HG03039 (cell line): Measurements from ENCODE around the gene PIK3R1.

Source experiments
- ATAC-seq: cut with Tn5 transposase; IDR thresholded peaks from one replicate; pipeline ENCODE4 v1.9.1; 2021; ENCODE audit warnings: mild to moderate bottlenecking, moderate library complexity; ENCODE audit not compliant: unreplicated experiment

PIK3R1 gene

DNA sequence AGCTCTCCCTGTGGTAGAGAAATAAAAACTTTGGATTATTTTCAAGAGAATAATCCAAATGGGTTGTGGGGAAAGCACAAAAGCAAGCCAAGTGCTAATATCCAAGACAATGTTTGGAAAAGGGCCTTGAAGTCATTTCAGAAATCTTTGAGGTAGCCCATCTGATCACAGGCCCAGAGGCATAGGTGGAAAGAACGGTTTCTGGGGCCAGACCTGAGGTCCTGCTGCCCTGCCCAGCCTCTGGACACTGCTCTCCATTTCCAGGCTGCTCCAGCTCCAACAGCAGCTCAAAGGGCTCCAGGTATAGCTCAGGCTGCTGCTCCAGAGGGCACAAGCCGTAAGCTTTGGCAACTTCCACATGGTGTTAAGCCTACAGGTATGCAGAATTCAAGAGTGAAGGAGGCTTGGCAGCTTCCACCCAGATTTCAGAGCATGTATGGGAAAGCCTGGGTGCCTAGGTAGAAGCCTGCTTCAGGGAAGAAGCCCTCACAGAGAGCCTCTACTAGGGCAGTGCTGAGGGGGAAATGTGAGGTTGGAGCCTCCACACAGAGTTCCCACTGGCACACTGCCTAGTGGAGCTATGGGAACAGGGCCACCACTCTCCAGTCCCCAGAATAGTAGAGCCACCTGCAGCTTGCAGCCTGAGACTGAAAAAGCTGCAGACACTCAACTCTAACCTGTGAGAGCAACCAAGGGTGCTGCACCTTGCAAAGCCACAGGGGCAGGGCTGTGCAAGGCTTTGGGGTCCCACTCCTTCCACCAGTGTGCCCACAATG, 133.1 kb downstream of the PIK3R1 start:
- ATAC-seq: no peak

GRCh38 chr5:68350176-68350575, 134.6 kb downstream of the PIK3R1 start:
- ATAC-seq: no peak
